Measurements from ENCODE around the gene HDLBP.
"Not testable (repeated sequence)": the region's sequence is repeated elsewhere in the genome, so short reads cannot be mapped to it uniquely, and the experiment has no call there.

The HDLBP gene

DNA sequence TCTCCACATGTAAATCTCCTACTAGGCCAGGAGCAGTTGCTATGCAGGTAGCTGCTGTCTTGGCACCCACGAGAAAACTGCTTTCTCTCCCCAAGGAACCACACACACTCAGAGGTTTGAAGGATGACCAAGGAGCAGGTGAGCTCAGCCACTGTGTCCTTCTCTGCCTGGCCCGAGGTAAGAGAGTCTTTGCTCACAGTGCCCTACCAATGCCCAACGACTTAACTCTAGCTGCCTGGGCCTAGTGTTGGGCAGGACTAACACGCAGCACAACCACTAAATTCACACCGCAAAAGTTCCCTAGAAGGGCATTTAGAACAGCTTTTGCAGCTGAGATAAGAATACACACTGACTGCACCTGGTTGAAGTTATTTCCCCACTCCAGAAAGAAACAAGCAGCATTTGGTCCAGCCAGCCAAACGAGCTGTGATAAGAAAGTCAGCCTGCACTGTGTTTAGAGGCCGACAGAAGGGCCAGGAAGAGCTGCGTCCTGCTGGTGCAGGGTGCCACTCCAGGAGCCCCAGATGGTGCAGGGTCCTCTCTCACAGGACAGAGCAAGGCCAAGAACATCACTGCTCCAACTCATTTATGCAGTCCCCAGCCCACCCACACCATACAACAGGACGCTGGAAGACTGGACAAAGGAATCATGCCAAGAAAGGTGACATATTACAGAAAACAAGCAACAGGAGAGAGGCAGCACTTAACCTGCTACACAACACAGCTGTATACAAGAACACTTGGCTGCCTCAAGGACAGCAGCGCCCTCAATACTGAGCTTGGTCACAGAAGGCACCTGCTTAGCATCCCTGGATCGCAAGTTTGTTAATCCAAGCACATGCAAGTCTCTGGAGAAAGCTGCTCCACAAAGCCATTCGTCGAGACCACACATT is 12.5 kb downstream of the HDLBP start:
- no peak for DNase-seq

GRCh38 chr2:241302083-241302482 is 13.4 kb downstream of the HDLBP start:
- no peak for DNase-seq

DNA sequence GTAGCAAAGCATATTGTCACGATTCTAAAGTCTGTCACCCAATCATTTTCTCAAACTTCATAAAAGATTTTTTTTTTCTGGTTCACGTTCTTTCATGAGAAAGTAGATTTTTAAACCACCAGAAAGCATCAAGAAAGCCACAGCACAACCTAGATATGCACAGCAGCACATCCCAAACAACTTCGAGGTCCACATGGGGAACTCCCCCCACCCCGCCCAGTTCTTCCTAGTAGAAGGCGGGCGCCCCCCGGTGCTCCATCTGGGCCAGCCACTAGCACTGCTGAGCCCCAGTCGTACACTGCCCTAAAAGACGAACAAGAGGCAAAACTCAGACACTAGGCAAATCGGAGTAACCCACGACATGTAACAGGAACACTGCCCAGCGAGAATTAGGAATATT is 15.5 kb downstream of the HDLBP start:
- DNase-seq: no peak

- no peak for DNase-seq
Observed at GRCh38 chr2:241298673-241299072, 16.8 kb downstream of the HDLBP start.

DNA sequence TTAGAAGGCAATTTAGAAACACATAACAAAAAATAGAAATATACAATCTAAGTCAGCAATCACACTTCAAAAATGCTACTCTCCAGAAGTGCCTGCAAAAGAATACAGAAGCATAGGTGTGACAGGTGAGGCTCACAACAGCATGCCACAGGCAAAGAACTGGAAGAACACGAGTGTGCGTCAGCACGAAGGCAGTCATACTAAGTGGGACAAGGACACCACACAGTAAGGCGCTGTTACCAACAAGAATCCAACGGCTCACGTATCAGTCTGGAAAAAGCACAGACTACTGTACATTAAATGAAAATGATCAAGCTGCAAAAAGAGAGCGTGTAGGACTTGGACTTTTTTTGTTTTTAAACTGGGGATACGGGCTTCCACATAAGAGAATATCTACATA is 18.7 kb downstream of the HDLBP start:
- DNase-seq: no peak

DNA sequence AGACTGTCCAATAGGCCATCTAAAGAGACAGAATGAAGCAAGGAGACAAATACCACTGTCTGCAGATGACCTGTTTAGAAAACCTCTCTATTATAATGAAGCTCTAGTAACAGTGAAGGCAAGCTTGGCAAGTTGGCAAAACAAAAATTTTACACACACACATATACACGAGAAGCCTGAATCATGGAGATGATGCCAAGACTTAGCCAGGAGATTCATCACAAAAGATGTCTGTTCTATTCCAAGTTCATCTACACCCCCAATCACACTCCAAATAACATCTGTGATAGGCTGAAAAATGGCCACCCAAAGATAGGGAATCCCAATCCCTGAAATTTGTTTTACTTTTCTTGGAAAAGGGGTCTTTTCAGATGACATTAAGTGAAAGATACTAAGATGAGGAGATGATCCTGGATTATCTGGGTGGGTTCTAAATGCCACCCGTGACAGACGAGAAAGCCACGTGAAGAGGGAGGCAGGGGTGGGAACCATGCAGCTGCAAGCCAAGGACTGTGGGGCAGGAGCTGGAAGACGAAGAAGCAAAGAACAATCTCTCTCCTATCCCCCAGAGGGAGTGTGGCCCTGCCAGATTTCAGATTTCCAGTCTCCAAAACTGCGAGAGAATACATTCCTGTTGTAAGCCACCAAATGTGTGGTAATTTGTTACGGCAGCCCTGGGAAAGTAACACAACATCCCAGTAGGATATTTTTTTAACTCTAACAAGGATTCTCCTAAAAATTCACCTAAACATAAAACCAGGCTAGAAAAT is 20.0 kb downstream of the HDLBP start:
- no peak for DNase-seq

GRCh38 chr2:241293378-241293797 is 22.1 kb downstream of the HDLBP start:
- not testable (repeated sequence) for DNase-seq

DNA sequence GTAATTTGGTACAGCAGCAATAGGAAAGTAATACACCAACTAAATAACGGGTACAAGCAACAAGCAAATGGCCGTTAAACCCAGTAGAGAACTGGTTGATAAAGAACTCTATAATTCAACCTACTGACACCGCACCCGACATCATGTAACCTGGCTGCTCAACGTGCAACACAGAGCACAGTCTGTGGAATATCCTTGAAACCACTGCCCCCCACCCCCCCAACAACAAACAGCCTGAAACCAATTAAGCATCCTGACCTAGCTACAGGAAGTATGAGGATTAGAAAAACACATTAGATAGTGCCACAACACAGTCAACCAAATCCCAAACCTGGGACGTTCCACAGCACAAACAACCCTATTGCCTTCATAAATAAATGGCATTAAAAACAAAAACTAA is 23.5 kb downstream of the HDLBP start:
- DNase-seq: no peak

GRCh38 chr2:241291153-241291552 is 24.3 kb downstream of the HDLBP start:
- DNase-seq: no peak

DNA sequence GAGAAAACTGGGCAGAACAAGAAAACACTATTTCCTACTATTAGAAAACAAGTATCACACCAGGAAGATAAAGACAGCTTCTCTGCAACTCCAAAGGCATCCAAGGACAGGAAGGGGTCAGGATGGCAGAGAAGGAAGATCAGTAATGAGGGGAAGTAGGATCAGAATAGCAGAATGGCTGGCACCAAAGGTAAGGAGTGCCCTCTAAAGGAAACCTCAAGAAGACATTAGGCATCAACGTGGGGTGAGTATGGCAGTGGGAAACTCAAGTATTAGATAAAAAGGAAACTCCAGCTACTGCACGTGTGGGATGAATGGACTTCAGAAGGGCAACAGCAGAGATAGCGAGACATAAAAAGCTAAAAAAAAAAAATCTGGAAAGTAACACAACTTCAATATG is 25.9 kb downstream of the HDLBP start:
- no peak for DNase-seq

DNA sequence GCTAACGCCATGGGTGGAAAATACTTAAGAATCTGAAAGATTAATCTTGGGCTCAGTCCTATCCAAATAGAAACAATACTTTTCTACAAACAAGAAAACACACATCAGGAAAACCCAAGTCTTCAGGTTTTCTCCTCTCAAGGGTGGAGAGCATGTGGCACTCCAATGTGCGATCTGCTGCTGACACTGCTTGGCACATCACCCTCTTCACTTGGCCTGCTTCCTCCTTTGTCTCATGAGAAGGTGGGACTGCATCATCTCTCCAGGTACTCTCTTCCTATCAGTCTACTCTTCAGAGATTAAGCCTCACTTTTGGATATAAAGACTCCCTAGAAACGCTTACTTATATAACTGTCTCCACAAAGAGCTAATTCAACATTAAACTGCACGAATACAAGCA is 26.4 kb downstream of the HDLBP start:
- no peak for DNase-seq

- DNase-seq: no peak
Observed at GRCh38 chr2:241288324-241288888, 27.1 kb downstream of the HDLBP start.

DNA sequence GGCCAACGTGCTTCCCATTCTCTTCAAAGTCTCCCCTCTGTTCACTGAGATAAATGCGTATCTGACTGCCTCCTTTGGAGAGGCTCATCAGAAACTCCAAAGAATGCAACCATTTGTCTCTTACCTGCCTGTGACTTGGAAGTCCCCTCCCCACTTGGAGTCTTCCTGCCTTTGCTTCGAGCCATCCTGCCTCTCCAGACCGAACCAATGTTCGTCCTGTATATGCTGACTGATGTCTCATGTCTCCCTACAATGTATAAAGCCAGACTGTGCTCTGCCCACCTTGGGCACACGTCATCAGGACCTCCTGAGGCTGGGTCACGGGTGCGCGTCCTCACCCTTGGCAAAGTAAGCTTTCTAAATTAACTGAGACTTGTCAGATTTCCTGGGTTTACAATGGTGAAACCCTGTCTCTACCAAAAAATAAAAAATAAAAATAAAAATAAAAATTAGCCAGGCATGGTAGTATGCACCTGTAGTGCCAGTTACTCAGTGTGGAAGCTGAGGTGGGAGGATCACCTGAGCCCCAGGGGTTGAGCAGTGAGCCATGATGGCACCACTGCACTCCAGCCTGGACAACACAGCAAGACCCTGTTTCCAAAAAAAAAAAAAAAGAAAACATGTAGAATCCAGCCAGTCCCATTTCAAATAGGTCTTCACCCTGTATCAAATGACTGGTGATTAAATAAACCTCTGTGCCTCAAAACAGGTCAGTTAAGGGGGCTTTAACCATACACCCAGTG is 29.0 kb downstream of the HDLBP start:
- no peak for DNase-seq

- no peak for DNase-seq
Observed at GRCh38 chr2:241285596-241285995, 29.9 kb downstream of the HDLBP start.

DNA sequence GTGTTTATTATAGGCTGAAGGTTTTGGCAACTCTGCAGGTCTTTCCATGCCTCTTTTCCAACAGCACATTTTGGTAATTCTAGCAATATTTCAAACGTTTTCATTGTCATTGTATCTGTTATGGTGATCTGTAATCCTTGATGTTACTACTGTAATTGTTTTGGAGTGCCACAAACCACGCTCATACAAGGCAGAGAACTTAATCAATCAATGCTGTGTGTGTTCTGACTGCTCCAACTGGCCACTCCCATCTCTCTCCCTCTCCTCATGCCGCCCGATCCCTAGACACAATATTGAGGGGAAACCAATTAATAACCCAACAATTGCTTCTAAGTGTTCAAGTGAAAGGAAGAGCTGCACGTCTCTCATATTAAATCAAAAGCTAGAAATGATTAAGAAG is 32.9 kb downstream of the HDLBP start:
- DNase-seq: no peak

DNA sequence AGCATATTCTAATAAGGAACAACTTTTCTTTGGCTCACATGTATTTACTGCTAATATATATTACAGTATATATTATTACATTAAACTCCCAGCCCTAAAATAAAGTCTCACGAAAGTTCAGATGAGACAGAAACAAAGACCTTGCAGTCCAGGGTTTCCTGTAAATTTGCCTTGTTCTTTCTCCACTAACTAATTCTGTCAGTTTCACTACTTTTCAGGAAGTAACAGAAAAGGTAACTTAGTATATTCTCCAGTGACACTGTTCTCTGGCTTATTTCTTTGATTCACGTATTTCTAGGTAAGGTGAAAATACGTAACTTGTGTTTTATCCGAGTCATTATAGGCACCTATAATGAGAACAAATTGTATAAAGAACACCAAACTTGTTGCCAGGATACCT is 35.2 kb downstream of the HDLBP start:
- no peak for DNase-seq

- no peak for DNase-seq
Observed at GRCh38 chr2:241279828-241280227, 35.6 kb downstream of the HDLBP start.

DNA sequence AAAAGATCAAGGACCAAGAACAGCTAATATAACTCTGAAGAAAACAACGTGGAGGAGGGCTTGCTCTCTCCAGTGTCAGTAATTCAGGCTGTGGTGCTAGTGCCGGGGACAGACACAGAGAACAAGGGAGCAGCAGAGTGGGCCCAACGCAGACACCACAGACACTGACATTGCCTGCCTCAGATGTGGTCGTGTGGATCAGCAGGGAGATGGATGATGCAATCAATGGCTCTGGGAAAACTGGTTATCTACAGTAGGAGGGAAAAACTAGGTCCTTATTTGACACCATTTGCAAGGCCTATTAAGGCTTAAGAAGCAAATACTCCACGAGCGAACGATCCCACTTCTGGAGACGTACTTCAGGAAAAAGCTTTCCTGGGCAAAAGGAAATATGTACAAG is 36.1 kb downstream of the HDLBP start:
- DNase-seq: no peak

- not testable (repeated sequence) for DNase-seq
Observed at GRCh38 chr2:241278306-241278705, 37.2 kb downstream of the HDLBP start.

- no peak for DNase-seq
Observed at GRCh38 chr2:241275910-241276309, 39.6 kb downstream of the HDLBP start.

DNA sequence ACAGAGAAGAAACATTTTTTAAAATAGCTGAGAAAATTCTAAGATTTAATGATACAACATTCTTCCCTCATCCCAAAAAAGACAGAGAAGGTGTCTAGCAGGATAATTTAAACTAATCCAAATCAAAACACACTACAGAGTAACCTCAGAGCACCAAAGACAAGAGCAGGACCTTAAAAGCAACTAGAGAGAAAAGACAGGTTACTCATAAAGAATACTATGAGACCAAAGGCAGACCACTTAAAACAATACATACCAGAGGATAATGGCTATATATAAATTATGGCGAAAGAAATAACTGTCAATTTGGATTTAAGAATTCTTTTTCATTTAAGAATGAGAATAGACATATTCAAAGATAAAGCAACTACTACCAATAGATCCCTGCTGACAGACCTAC is 40.0 kb downstream of the HDLBP start:
- no peak for DNase-seq

DNA sequence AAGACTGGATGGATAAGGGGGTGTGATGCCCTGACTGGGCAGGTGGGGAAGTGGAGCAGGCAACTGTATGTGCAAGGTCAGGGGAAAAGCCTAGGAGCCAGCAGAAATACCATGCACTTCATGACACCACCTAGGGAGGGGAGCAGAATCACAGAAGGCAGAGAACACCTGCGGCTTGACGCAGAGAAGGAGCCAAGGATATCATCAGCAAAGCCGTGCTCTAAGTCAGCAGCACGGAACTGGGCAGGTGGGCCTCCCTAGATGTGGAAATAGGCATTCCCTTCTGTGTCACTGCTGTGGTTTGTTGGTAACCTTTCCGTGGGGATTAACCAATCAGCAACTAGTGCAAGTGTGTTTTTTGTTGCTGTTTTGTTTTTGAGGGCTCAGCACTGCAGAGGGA is 41.3 kb downstream of the HDLBP start:
- no peak for DNase-seq
